GM12864 (cell line): Measurements from ENCODE around the gene UBE2G1.

Experiments
- DNase-seq: peaks from one replicate; pipeline ENCODE4 v3.0.0-alpha.2; 2011; ENCODE audit warnings: low read depth
- H3K4me3 ChIP-seq: 2 replicates; pipeline ENCODE4 v1.5.1; 2011; ENCODE audit warnings: mild to moderate bottlenecking, low read depth, low read length, control low read depth
- TF ChIP-seq, protein P1 (sequence below): IDR thresholded peaks from 2 replicates; pipeline ENCODE4 v1.5.1; 2011; ENCODE audit warnings: low read depth, mild to moderate bottlenecking, moderate library complexity, low read length, control low read depth, inconsistent platforms; ENCODE audit errors: missing control alignments

UBE2G1 gene

DNA sequence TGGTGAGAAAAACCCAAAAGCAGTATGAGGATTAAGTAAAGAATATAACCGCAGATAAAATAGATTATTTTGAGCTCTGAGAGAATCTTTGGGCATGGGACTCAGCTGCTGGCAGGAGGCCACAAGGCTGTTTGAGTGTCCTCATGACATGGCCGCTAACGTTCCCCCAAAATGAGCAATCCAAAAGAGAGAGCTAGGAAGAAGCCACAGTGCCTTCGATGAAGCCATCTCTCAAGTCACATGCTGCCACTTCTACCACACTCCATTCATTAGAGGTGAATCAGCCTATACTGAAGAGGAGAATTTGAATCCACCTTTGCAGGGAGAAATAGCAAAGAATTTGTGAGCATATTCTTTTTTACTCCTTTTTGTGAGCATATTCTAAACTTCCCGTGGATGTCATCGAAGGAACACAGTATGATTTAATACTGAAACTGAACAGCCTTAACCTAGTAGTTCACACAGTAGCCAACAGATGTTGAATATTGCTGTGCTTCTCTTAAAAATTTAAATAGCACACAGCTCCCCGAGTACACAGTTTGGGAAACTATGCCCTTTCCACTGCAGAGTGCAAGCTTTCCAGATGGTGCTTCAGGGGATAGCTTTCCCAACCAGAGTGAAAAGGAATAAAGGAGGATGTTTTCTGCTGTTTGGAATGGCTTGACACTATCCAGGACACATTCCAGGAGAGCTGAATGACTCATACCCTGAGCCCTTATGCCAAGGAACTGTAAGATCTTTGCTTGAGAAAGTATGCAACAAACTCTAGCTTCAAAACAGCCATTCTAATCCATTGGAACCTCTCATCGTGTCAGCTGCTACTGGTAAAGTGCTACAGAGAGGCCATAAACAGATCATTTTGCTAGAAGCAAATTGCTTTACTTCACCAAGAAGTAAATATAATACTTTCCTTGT lies 136.6 kb downstream of the UBE2G1 start:
- no peak overlapping the region for H3K4me3 ChIP-seq
- TF ChIP-seq, protein P1, sequence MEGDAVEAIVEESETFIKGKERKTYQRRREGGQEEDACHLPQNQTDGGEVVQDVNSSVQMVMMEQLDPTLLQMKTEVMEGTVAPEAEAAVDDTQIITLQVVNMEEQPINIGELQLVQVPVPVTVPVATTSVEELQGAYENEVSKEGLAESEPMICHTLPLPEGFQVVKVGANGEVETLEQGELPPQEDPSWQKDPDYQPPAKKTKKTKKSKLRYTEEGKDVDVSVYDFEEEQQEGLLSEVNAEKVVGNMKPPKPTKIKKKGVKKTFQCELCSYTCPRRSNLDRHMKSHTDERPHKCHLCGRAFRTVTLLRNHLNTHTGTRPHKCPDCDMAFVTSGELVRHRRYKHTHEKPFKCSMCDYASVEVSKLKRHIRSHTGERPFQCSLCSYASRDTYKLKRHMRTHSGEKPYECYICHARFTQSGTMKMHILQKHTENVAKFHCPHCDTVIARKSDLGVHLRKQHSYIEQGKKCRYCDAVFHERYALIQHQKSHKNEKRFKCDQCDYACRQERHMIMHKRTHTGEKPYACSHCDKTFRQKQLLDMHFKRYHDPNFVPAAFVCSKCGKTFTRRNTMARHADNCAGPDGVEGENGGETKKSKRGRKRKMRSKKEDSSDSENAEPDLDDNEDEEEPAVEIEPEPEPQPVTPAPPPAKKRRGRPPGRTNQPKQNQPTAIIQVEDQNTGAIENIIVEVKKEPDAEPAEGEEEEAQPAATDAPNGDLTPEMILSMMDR: no peak
- DNase-seq: no peak

DNA sequence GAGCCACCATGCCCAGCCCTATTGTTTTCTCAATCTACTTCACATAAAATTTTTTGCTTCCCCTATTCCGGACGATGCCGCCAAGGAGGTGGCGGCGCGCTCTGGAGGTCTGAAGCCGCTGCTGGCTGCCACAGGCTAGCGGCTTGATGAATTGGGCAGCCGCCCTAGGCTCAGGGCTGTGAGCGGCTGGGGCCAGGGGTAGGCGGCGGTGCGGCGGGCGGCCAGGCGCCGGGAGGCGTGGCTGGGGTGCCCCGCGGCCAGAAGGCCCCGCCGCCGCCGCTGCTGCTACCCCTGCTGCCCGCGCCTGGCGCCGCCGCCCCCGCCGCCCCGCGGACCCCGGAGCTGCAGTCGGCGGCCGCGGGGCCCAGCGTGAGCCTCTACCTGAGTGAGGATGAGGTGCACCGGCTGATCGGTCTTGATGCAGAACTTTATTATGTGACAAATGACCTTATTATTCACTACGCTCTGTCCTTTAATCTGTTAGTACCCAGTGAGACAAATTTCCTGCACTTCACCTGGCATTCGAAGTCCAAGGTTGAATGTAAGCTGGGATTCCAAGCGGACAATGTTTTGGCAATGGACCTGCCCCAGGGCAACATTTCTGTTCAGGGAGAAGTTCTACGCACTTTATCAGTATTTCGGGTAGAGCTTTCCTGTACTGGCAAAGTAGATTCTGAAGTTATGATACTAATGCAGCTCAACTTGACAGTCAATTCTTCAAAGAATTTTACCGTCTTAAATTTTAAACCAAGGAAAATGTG lies 144.4 kb downstream of the UBE2G1 start:
- no peak overlapping the region for H3K4me3 ChIP-seq
- TF ChIP-seq, protein P1: no peak
- DNase-seq: no peak

DNA sequence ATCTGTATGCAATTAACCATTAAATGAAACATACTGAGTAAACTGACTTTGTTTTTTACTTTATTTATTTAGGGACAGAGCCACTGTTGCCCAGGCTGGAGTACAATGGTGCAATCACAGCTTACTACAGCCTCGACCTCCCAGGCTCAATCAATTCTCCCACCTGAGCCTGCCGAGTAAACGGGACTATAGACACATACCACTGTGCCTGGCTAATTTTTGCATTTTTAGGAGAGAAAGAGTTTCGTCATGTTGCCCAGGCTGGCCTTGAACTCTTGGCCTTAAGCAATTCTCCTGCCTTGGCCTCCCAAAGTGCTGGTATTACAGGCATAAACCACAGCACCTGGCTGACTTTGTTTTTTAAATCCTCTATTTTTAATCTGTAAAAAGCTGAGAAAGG lies 145.3 kb downstream of the UBE2G1 start:
- TF ChIP-seq, protein P1: no peak
- no peak for DNase-seq
- no peak overlapping the region for H3K4me3 ChIP-seq

DNA sequence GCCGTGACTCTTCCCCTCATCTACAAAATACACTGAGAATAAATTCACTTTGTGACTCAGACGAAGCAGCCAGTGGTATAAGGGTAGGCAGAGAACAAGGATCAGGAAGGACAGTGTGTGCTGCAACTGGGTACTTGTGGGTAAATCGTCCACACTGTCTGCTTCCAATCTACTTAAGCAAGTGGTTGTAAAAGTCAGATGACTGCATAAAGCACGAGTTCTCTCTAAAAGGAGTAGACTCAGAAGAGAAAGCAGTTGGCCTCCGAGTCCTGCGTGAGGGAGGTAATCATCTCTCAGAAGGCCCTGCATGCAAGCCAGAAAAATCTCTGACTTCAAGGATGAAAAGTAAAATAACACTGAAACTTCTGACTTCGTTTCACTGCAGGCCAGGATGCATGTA lies 145.8 kb downstream of the UBE2G1 start:
- no peak overlapping the region for H3K4me3 ChIP-seq
- TF ChIP-seq, protein P1: no peak
- no peak for DNase-seq
